NOMO-1 treated with dmso at 0.1 percent for 144 hours (cell line): ENCODE data around the gene TEX52.

Experiments
- DNase-seq: peaks from one replicate; lab custom pipeline; 2025; ENCODE audit not compliant: unreplicated experiment; lab: John Stamatoyannopoulos, UW

The TEX52 gene

DNA sequence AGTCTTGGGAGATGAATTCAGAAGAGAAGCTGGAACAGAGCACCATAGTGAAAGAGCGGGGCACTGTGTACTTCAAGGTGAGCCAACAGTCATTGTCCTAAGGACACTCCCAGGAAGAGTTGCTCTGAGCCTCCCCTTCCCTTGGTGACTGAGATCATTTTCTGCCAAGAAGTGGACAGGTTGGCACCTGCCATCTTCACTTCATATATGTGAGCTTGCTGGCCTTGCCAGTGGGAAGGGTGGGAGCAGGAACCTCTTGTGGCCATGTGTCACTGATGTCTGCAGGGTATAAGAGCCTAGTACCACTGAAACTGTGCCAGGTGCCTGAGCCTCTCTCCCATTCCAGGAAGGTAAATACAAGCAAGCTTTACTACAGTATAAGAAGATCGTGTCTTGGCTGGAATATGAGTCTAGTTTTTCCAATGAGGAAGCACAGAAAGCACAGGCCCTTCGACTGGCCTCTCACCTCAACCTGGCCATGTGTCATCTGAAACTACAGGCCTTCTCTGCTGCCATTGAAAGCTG lies 56.7 kb downstream of the TEX52 start:
- no peak for DNase-seq
